Ectodermal cell (in vitro differentiated cells): ENCODE results near the gene PBX2.
A peak's percentile ranks its signal among the peaks of the same experiment; 100 is the strongest.

ENCODE experiments used
- H3K27ac ChIP-seq: 2 replicates; pipeline ENCODE4 v1.7.0; 2013; ENCODE audit warnings: mild to moderate bottlenecking, low read depth, low read length; ENCODE audit not compliant: insufficient read depth, poor library complexity, severe bottlenecking
- H3K27me3 ChIP-seq: 2 replicates; pipeline ENCODE4 v1.7.0; 2013; ENCODE audit warnings: mild to moderate bottlenecking, low read length; ENCODE audit not compliant: insufficient read depth, control insufficient read depth, poor library complexity, severe bottlenecking
- H3K36me3 ChIP-seq: one replicate; pipeline ENCODE4 v1.7.0; 2013; ENCODE audit warnings: low read length; ENCODE audit not compliant: control insufficient read depth, insufficient read depth
- H3K4me1 ChIP-seq: one replicate; pipeline ENCODE4 v1.7.0; 2013; ENCODE audit warnings: low read length; ENCODE audit not compliant: control insufficient read depth, insufficient read depth
- H3K4me3 ChIP-seq: 2 replicates; pipeline ENCODE4 v1.7.0; 2013; ENCODE audit warnings: low read depth, low read length, control low read depth; ENCODE audit not compliant: insufficient read depth
- H3K9me3 ChIP-seq: 2 replicates; pipeline ENCODE4 v1.7.0; 2013; ENCODE audit warnings: mild to moderate bottlenecking, low read length, moderate library complexity; ENCODE audit not compliant: control insufficient read depth
- WGBS, 2 experiments: methylation state at CpG; one replicate each; pipeline ENCODE4 v1.1.7; 2013; ENCODE audit warnings: missing lambda C conversion rate in 2 of 2; 5-methylcytosine and 5-hydroxymethylcytosine counted together

Gene PBX2

GRCh38 chr6:32163559-32164258 is 26.3 kb downstream of the PBX2 start:
- Histone ChIP-seq H3K27me3 (no peaks in the 10 kb centered on the region), H3K36me3 (peaks cover 8% of the 10 kb centered on the region), H3K9me3 (no peaks in the 10 kb centered on the region), H3K4me1 (peaks cover 31% of the 10 kb centered on the region), H3K27ac (peak overlapping the region; percentile 92), H3K4me3 (no peak overlapping the region)
- WGBS, 2 experiments: 65 to 79% methylated on average over 7 of the region's 7 CpGs

GRCh38 chr6:32158052-32158451 is 31.9 kb downstream of the PBX2 start:
- H3K27ac ChIP-seq: no peak overlapping the region
- H3K9me3 ChIP-seq: no peaks in the 10 kb centered on the region
- peaks cover 21% of the 10 kb centered on the region for H3K36me3 ChIP-seq
- no peak overlapping the region for H3K4me3 ChIP-seq
- H3K4me1 ChIP-seq: no peaks in the 10 kb centered on the region
- H3K27me3 ChIP-seq: no peaks in the 10 kb centered on the region

GRCh38 chr6:32156891-32157290 is 33.1 kb downstream of the PBX2 start:
- Histone ChIP-seq H3K4me3 (no peak overlapping the region), H3K27me3 (peaks cover 5% of the 10 kb centered on the region), H3K9me3 (no peaks in the 10 kb centered on the region), H3K36me3 (peaks cover 21% of the 10 kb centered on the region), H3K4me1 (peaks cover 8% of the 10 kb centered on the region), H3K27ac (no peak overlapping the region)
- WGBS, 2 experiments: 91 to 92% methylated on average over 9 of the region's 9 CpGs

- WGBS, 2 experiments: 18% methylated on average over 34 of the region's 34 CpGs
- no peak overlapping the region for H3K27ac ChIP-seq
Measured at GRCh38 chr6:32154514-32155161, 35.4 kb downstream of the PBX2 start.

GRCh38 chr6:32153564-32154513 is 36.2 kb downstream of the PBX2 start, which contains the start of gene PPT2:
Gene PPT2, plus strand, starts transcription at chr6:32154141. Its CDS starts 454 bp downstream, at chr6:32154595.
- Histone ChIP-seq H3K4me1 (peaks cover 11% of the 10 kb centered on the region), H3K27me3 (peaks cover 26% of the 10 kb centered on the region), H3K4me3 (peak within 1 kb of the TSS; percentile 98), H3K27ac (peak within 1 kb of the TSS; percentile 89), H3K36me3 (peaks cover 20% of the 10 kb centered on the region), H3K9me3 (no peaks in the 10 kb centered on the region)
- WGBS, 2 experiments: 0 to 1% methylated on average over 52 of the region's 52 CpGs

More at GRCh38 chr6:32154514-32155161, 35.4 kb downstream of the PBX2 start:
- Histone ChIP-seq H3K4me1 (peaks cover 11% of the 10 kb centered on the region), H3K27me3 (peaks cover 25% of the 10 kb centered on the region), H3K36me3 (peaks cover 21% of the 10 kb centered on the region), H3K9me3 (no peaks in the 10 kb centered on the region), H3K4me3 (peak overlapping the region; percentile 98)

- Histone ChIP-seq H3K27me3 (peaks cover 26% of the 10 kb centered on the region), H3K4me1 (peaks cover 11% of the 10 kb centered on the region), H3K9me3 (no peaks in the 10 kb centered on the region), H3K4me3 (peak overlapping the region; percentile 98), H3K36me3 (peaks cover 12% of the 10 kb centered on the region), H3K27ac (peak overlapping the region; percentile 89)
- WGBS, 2 experiments: 1 to 6% methylated on average over 29 to 35 of the region's 35 CpGs
Measured at GRCh38 chr6:32152769-32153563, 37.0 kb downstream of the PBX2 start.

DNA sequence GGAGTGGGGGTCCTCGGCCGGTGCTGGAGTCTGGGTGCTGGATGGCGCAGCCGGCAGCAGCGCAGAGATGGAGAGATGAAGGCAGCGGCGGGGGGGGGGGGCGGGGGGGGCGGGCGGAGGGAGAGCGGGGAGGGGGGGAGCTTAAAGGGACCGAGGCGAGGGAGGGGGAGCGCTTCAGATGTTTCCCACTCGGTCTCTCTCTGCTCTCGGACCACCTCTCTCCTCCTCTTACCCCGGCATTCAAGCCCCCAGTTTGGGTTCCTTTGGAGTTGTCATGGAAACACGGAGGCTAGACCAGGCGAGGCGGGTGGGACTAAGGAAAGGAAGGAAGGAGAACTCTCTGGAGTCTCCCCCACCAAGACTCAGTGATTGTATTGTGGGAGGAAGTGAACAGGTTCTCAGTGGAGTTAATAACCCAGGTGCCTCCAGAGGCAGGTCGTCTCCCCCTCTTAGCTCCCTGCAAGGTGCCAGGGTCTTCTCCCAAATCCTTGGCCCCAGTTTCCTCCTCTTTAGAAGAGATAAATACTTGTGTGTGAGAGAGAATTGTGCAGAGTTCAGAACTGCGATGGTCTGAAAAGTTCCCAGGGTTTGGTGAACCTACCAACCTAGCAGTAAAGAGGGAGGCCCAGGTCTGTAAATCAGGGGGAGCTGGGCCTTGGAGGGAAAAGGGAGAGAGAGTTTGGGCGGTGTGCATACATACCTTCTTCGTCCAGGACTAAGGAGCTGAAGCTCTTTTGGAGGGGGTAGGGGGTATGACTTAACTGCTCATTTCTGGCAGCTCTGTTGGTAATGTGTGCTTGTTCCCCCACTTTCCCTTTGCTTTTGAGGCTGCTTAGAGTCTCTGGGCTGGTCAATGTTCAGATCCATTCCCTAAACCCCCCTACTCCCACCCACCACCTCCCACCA is 37.9 kb downstream of the PBX2 start, which contains the start of gene PRRT1:
Gene PRRT1 (minus strand): TSS at position 77 of the 906 bp plus-strand sequence. CDS start 112 bp downstream, outside the sequence.
- Histone ChIP-seq H3K4me3 (peak within 1 kb of the TSS; percentile 98), H3K27me3 (peaks cover 26% of the 10 kb centered on the region), H3K27ac (no peak within 1 kb of the TSS), H3K4me1 (peaks cover 11% of the 10 kb centered on the region), H3K36me3 (peaks cover 4% of the 10 kb centered on the region), H3K9me3 (no peaks in the 10 kb centered on the region)
- 8 to 15% methylated on average over 9 to 11 of the region's 24 CpGs for WGBS, 2 experiments

- Histone ChIP-seq H3K4me3 (no peak overlapping the region), H3K27ac (no peak overlapping the region), H3K27me3 (peaks cover 26% of the 10 kb centered on the region), H3K36me3 (no peaks in the 10 kb centered on the region), H3K9me3 (no peaks in the 10 kb centered on the region), H3K4me1 (peaks cover 11% of the 10 kb centered on the region)
- WGBS, 2 experiments: 39 to 45% methylated on average over 8 of the region's 8 CpGs
Measured at GRCh38 chr6:32151181-32151862, 38.7 kb downstream of the PBX2 start.
